CD14-positive monocyte (primary cell): Measurements from ENCODE around the gene RASAL2. TPM values are rescaled to one million over a fixed set of nuclear protein-coding genes. Genes with fewer than 3 reads are reported as not detected.

ENCODE experiments used
- DNase-seq, 3 donors: peaks; one replicate each; pipeline ENCODE4 v3.0.0-alpha.2; 2011 to 2022
- H2AFZ ChIP-seq: 2 replicates; pipeline ENCODE4 v1.6.0; 2012; ENCODE audit warnings: mild to moderate bottlenecking, low read depth, low read length, inconsistent platforms; ENCODE audit not compliant: insufficient read depth, poor library complexity, severe bottlenecking
- H3K27ac ChIP-seq, 2 donors: 1 replicate in 1 of 2; 2 replicates in 1 of 2; pipeline ENCODE4 v1.5.1; 2012 to 2013; ENCODE audit warnings: low read length in 2 of 2, control low read depth in 1 of 2, inconsistent platforms in 1 of 2, low read depth in 1 of 2, mild to moderate bottlenecking in 1 of 2
- H3K27me3 ChIP-seq, 2 donors: one replicate each; pipeline versions ENCODE4 v1.6.0 to v1.6.1; 2011 to 2013; ENCODE audit warnings: low read length in 2 of 2; ENCODE audit not compliant: control insufficient read depth in 2 of 2, insufficient read depth in 2 of 2
- H3K36me3 ChIP-seq, 2 donors: replicated peaks in 1 of 2; 1 replicate in 1 of 2; 2 replicates in 1 of 2; pipeline versions ENCODE4 v1.5.1 to v1.6.1; 2012 to 2013; ENCODE audit warnings: low read length in 2 of 2, control low read depth in 1 of 2, inconsistent platforms in 1 of 2, mild to moderate bottlenecking in 1 of 2; ENCODE audit not compliant: insufficient read depth in 2 of 2, control insufficient read depth in 1 of 2
- H3K4me1 ChIP-seq, 2 donors: 1 replicate in 1 of 2; 2 replicates in 1 of 2; pipeline versions ENCODE4 v1.5.1 to v1.6.1; 2012 to 2013; ENCODE audit warnings: low read length in 2 of 2, control low read depth in 1 of 2, inconsistent platforms in 1 of 2, mild to moderate bottlenecking in 1 of 2, moderate library complexity in 1 of 2; ENCODE audit not compliant: insufficient read depth in 2 of 2, control insufficient read depth in 1 of 2
- H3K4me2 ChIP-seq: replicated peaks from 2 replicates; pipeline ENCODE3; 2012; ENCODE audit warnings: low read length, moderate library complexity, mild to moderate bottlenecking; ENCODE audit not compliant: poor library complexity, severe bottlenecking; ENCODE audit errors: extremely low read depth
- H3K4me3 ChIP-seq, 3 experiments: fragments of 200-600 bp in 1 of 3; sonication (generic) in 1 of 3; replicated peaks in 1 of 3; 1 replicate in 2 of 3; 2 replicates in 1 of 3; pipeline ENCODE4 v1.5.1; 2011 to 2013; ENCODE audit warnings: low read length in 3 of 3, mild to moderate bottlenecking in 3 of 3, control low read depth in 2 of 3, low read depth in 2 of 3, inconsistent platforms in 1 of 3, moderate library complexity in 1 of 3
- H3K79me2 ChIP-seq: 2 replicates; pipeline ENCODE4 v1.6.0; 2012; ENCODE audit warnings: mild to moderate bottlenecking, control low read depth, inconsistent platforms, low read length, moderate library complexity; ENCODE audit not compliant: insufficient read depth
- H3K9ac ChIP-seq: 2 replicates; pipeline ENCODE4 v1.6.0; 2017; ENCODE audit warnings: low read length, mild to moderate bottlenecking; ENCODE audit not compliant: insufficient read depth, poor library complexity, severe bottlenecking
- H3K9me3 ChIP-seq, 2 donors: replicated peaks in 1 of 2; 1 replicate in 1 of 2; 2 replicates in 1 of 2; pipeline versions ENCODE4 v1.5.1 to v1.6.1; 2012 to 2013; ENCODE audit warnings: low read length in 2 of 2, control low read depth in 1 of 2; ENCODE audit not compliant: control insufficient read depth in 1 of 2, insufficient read depth in 1 of 2
- H4K20me1 ChIP-seq: 2 replicates; pipeline ENCODE4 v1.6.0; 2012; ENCODE audit warnings: mild to moderate bottlenecking, low read length, control low read depth, moderate library complexity; ENCODE audit not compliant: insufficient read depth
- H3K27ac Mint-ChIP-seq, 7 donors: one replicate each; pipeline ENCODE4 v1.8.0; 2020; ENCODE audit warnings: mild to moderate bottlenecking in 7 of 7, mixed read lengths in 7 of 7, moderate library complexity in 6 of 7, inconsistent platforms in 2 of 7
- H3K27me3 Mint-ChIP-seq, 3 donors: one replicate each; pipeline ENCODE4 v1.8.0; 2021 to 2022; ENCODE audit warnings: low read depth in 3 of 3, mild to moderate bottlenecking in 3 of 3, mixed read lengths in 3 of 3, moderate library complexity in 3 of 3, inconsistent platforms in 1 of 3
- H3K36me3 Mint-ChIP-seq, 2 donors: one replicate each; pipeline ENCODE4 v1.8.0; 2020; ENCODE audit warnings: mixed read lengths in 2 of 2, inconsistent platforms in 1 of 2, mild to moderate bottlenecking in 1 of 2
- H3K4me1 Mint-ChIP-seq: one replicate; pipeline ENCODE4 v1.8.0; 2020; ENCODE audit warnings: mild to moderate bottlenecking, mixed read lengths
- H3K4me3 Mint-ChIP-seq, 2 donors: one replicate each; pipeline ENCODE4 v1.8.0; 2020; ENCODE audit warnings: mild to moderate bottlenecking in 2 of 2, mixed read lengths in 2 of 2, moderate library complexity in 1 of 2
- H3K9me3 Mint-ChIP-seq, 7 donors: one replicate each; pipeline ENCODE4 v1.8.0; 2020 to 2022; ENCODE audit warnings: mixed read lengths in 7 of 7, mild to moderate bottlenecking in 6 of 7, moderate library complexity in 6 of 7, inconsistent platforms in 2 of 7
- CTCF ChIP-seq: fragments of 200-600 bp; IDR thresholded peaks from one replicate; pipeline ENCODE4 v1.8.0; 2022; ENCODE audit warnings: antibody characterized with exemption, mild to moderate bottlenecking
- WGBS: methylation state at CpG from one replicate; pipeline ENCODE4 v1.1.5; 2013; ENCODE audit warnings: missing lambda C conversion rate; ENCODE audit not compliant: insufficient coverage; 5-methylcytosine and 5-hydroxymethylcytosine counted together
- intact Hi-C, 2 donors: fragments of 100-400 bp; cut with micrococcal nuclease; formaldehyde crosslinking; loops; one replicate each; pipeline versions ENCODE4 v1.15.0 to v1.15.1; 2023
- polyA plus RNA-seq, 3 donors: library from polyadenylated mRNA; depleted of rRNA in 1 of 3; unstranded in 2 of 3; stranded (reverse) in 1 of 3; fragments of 300-500 nt in 2 of 3; fragments of >200 nt in 1 of 3; fragmentation: Illumina TruSeq in 2 of 3; gene quantifications; 1 replicate in 2 of 3; 2 replicates in 1 of 3; pipeline ENCODE4 v1.2.3, GENCODE V29; 2012 to 2021

Gene RASAL2
- polyA plus RNA-seq, 3 donors = 0.15 to 1.00 (median 0.63) TPM

- no peaks in the 10 kb centered on the region for H3K9me3 Mint-ChIP-seq
- Histone ChIP-seq H3K27me3 (peaks cover 13% of the 10 kb centered on the region in 2 donors), H3K9me3 (no peaks in the 10 kb centered on the region), H3K36me3 (no peaks in the 10 kb centered on the region), H3K4me3 (no peak overlapping the region), H3K79me2 (no peaks in the 10 kb centered on the region), H3K27ac (no peak overlapping the region), H3K4me1 (peaks cover 14 to 23% of the 10 kb centered on the region in 2 donors), H4K20me1 (no peaks in the 10 kb centered on the region), H3K9ac (no peak overlapping the region), H2AFZ (peak overlapping the region; percentile 98), H3K4me2 (no peak overlapping the region)
- H3K4me1 Mint-ChIP-seq = peaks cover 20% of the 10 kb centered on the region
- no peak overlapping the region for H3K27ac Mint-ChIP-seq
- WGBS = 100% methylated on average over 1 of the region's 3 CpGs
- H3K27me3 Mint-ChIP-seq = peaks cover 12 to 14% (median 13%) of the 10 kb centered on the region in 3 donors
- TF ChIP-seq CTCF = no peak
- no peak for DNase-seq
- intact Hi-C loops = no loop called here
- no peak overlapping the region for H3K4me3 Mint-ChIP-seq
- H3K36me3 Mint-ChIP-seq = no peaks in the 10 kb centered on the region
These were observed 1.7 kb upstream of the RASAL2 start for GRCh38 chr1:178091986-178092745.

GRCh38 chr1:178092878-178093493, 918 bp upstream of the RASAL2 start:
- Histone ChIP-seq H3K36me3 (no peaks in the 10 kb centered on the region), H3K9me3 (no peaks in the 10 kb centered on the region), H3K27ac (no peak overlapping the region), H4K20me1 (no peaks in the 10 kb centered on the region), H3K4me3 (peak overlapping the region; percentile 63 to 85 (median 84)), H2AFZ (peak overlapping the region; percentile 98), H3K79me2 (no peaks in the 10 kb centered on the region), H3K27me3 (peaks cover 13% of the 10 kb centered on the region in 2 donors), H3K4me2 (peak overlapping the region; percentile 88), H3K4me1 (peaks cover 14 to 23% of the 10 kb centered on the region in 2 donors), H3K9ac (peak overlapping the region; percentile 64)
- no peaks in the 10 kb centered on the region for H3K9me3 Mint-ChIP-seq
- no peaks in the 10 kb centered on the region for H3K36me3 Mint-ChIP-seq
- TF ChIP-seq CTCF = no peak
- peaks cover 20% of the 10 kb centered on the region for H3K4me1 Mint-ChIP-seq
- peaks cover 12 to 13% (median 12%) of the 10 kb centered on the region in 3 donors for H3K27me3 Mint-ChIP-seq
- no peak for DNase-seq
- peak overlapping the region; percentile 88 to 97 for H3K4me3 Mint-ChIP-seq
- H3K27ac Mint-ChIP-seq = peak overlapping the region in 4 of 7 donors; percentile 50 to 82 (median 72)
- intact Hi-C loops = no loop called here
- WGBS = 0% methylated on average over 5 of the region's 11 CpGs
